ENCODE data around the gene ZNF552.
"Not testable (repeated sequence)": the region's sequence is repeated elsewhere in the genome, so short reads cannot be mapped to it uniquely, and the experiment has no call there.

ZNF552 gene

DNA sequence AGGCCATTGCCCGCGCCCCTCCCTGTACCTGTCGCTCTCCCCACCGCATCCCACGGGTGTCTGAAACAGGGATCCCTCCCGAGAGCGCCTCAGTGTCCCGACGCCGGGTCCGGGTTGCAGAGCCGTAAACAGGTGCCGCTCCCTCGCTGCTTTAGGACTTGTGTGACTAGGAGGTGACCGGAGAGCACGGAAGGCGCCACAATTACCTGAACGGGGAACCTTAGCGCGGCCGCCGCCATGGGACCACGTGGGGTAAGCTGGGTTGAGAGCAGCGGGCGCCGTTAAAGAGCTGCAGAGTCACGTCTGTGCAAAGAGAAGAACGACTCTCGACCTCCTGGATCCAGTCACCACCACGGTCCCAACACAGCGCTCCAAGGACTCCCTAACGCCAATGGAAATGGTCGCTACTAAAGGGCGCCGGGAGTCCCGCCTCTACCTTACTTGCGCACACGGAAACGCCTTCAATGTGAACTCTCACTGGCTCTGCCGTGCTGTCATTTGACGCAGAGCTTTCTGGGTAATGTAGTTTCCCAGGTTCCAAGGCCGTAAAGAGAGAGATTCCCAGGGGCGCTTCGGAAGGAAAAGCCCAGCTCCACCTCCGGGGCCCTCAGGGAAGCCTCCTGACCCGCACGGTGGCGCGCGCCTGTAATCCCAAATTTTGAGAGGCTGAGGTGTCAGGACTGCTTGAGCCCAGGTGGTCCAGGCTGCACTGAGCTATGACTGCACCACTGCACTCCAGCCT lies at the start of gene ZNF552:
Gene ZNF552, minus strand, starts transcription at position 409 of the 742 bp plus-strand sequence. Its CDS starts 170 bp downstream, at position 239.
- peaks cover 9% of the 10 kb centered on the region for H3K36me3 ChIP-seq (ENCODE audit: insufficient read depth, low read length)
- H3K4me3 ChIP-seq (ENCODE audit: low read length), result peak within 1 kb of the TSS; percentile 91
- H2AFZ ChIP-seq (ENCODE audit: low read depth, low read length), result peak within 1 kb of the TSS; percentile 67
- H3K27me3 ChIP-seq (ENCODE audit: insufficient read depth, low read length), result no peaks in the 10 kb centered on the region
- peaks cover 10% of the 10 kb centered on the region for H3K4me1 ChIP-seq (ENCODE audit: insufficient read depth, low read length)
- no peaks in the 10 kb centered on the region for H3K9me3 ChIP-seq (ENCODE audit: low read length)

DNA sequence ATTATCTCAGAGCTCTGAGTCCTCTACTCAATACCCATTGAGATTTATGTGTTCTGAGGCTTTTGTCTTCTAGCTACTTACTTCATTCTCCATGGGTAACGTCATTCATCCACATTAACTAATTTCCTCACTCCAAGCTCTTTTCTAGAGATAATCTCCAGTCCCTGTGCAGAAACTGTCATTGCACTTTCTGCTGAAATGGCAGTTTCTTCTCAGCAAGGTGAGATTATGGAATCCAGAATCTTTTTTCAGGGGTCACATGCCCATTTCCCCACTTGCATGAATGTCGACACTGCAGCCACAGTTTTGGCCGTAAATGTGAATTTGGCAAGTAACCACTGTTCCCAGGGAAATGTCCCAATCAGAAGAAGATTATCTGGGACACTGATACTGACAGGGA lies 47.6 kb upstream of the ZNF552 start:
- H3K4me1 ChIP-seq (ENCODE audit: insufficient read depth, low read length); H2AFZ ChIP-seq (ENCODE audit: low read depth, low read length): not testable (repeated sequence)
- H3K36me3 ChIP-seq (ENCODE audit: insufficient read depth, low read length), result peaks cover 81% of the 10 kb centered on the region

DNA sequence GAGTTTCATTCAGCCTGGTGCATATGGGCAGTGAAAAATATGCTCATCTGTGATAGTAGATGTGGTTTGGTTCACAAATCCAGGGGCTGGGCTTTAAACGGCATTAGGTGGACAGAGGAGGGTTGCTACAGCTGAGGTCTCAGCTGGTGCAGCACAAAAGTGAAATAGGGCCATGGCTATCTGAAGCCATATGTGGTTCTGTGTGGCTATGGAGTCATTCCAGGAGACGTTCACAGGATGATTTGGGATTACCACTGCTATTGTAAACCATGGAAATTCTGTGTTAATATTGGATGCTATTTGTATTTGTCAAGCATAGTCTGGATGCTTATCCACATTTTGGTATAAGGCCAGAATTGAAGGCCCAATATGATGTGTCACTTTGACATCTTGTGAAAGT lies 39.4 kb upstream of the ZNF552 start:
- H3K36me3 ChIP-seq (ENCODE audit: insufficient read depth, low read length), result peaks cover 37% of the 10 kb centered on the region
- H3K27me3 ChIP-seq (ENCODE audit: insufficient read depth, low read length); H3K4me3 ChIP-seq (ENCODE audit: low read length); H3K9me3 ChIP-seq (ENCODE audit: low read length); H2AFZ ChIP-seq (ENCODE audit: low read depth, low read length): not testable (repeated sequence)
- H3K4me1 ChIP-seq (ENCODE audit: insufficient read depth, low read length), result peaks cover 17% of the 10 kb centered on the region

More for the DNA sequence above, 47.6 kb upstream of the ZNF552 start:
- not testable (repeated sequence) for H3K27me3 ChIP-seq (ENCODE audit: insufficient read depth, low read length); H3K4me3 ChIP-seq (ENCODE audit: low read length)
- H3K9me3 ChIP-seq (ENCODE audit: low read length), result peaks cover 19% of the 10 kb centered on the region

DNA sequence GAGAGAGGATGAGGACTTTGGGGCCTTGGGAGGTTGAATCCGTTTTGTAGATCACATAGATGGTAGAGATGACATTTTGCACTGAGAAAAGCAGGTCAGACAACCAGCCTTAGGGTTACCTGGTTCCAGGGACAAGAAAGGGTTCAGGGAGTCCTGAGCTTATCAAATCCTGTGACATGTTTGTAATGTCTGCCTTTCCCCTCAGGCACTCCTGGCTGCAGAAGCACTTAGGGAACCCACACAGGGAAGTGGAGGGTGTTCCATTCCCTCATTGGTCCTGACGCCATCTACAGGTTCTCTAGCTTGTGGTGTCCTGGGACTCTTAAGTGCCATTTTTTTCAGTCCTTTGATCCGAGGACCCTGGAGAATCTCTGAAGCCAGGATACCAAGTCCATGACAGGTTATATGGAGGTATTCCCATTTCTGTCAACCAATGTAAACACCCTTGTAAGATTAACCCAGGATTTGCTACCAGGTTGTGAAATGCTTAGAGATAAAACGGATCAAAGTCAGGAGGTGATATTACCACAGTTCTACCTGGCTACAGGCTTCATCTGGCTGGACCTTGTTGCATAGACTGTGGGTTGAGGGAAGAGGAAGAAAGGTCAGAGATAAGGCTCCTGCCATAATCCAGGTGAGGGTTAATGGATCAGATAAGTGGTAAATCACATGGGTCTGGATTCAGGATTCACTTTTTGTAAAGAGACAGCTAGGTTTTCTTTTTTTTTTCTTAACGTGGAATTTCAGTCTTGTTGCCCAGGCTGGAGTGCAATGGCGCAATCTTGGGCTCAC lies 37.3 kb upstream of the ZNF552 start:
- Histone ChIP-seq H3K36me3 (ENCODE audit: insufficient read depth, low read length) (peaks cover 29% of the 10 kb centered on the region), H3K4me1 (ENCODE audit: insufficient read depth, low read length) (peaks cover 17% of the 10 kb centered on the region)
- not testable (repeated sequence) for H3K9me3 ChIP-seq (ENCODE audit: low read length); H2AFZ ChIP-seq (ENCODE audit: low read depth, low read length); H3K27me3 ChIP-seq (ENCODE audit: insufficient read depth, low read length); H3K4me3 ChIP-seq (ENCODE audit: low read length)

DNA sequence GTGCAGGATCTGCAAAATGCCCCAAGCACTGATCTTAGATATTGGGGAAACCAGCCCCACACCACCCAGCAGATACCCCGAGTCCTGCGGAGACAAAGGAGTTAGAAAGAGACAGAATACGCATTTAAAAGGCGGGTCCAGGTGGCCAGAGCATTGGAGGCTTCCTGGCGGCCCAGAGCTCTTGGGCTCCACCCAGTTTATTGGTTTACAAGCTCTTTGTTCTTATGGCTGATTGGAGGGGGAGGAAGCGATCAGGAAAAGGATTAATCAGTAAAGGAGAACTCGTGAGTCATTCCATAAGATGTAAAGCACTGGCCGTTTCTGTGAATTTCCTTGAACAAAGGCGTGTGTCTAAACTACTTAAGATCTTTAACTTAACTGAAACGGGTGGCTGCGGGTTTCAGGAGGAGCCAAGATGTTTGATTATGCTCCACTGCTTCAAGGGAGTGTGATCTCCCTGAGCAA lies 35.9 kb upstream of the ZNF552 start:
- Histone ChIP-seq H3K4me1 (ENCODE audit: insufficient read depth, low read length) (peaks cover 17% of the 10 kb centered on the region), H3K36me3 (ENCODE audit: insufficient read depth, low read length) (peaks cover 23% of the 10 kb centered on the region), H3K27me3 (ENCODE audit: insufficient read depth, low read length) (no peaks in the 10 kb centered on the region), H3K4me3 (ENCODE audit: low read length) (peak overlapping the region; percentile 80), H3K9me3 (ENCODE audit: low read length) (peaks cover 5% of the 10 kb centered on the region), H2AFZ (ENCODE audit: low read depth, low read length) (no peak overlapping the region)

DNA sequence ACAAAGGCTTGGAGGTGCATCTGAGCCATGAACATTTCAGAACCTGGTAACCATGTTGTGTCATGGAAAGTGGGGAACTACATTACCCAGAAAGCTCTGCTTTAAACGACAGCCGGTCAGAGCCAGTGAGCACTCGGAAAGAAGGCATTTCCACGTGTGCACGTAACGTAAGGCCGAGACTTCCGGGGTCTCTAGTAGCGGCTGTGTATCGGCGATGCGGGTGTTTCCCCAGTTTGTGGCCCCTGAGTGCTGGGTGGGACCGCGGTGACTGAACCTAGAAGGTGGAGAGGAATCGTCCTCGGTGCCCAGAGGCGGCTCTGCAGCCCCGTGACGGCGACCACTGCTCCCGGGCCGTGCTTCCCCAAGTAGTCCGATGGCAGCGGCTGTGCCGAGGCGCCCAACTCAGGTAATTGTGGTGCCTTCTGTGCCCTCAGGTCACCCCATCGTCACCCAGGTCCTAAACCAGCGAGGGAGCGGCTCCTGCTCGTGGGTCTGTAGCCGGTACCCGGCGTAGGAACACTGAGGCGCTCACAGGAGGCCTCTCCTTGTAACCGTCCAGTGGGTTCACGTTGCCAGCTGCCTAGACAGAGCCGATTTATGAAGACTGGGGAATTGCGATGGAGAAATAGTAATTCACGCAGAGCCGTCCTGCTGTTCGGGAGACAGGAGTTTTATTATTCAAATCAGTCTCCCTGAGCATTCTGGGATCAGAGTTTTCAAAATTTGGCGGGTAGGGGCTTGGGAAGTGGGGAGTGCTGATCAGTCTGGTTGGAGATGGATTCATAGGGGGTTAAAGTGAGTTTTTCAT lies 35.2 kb upstream of the ZNF552 start, which contains the start of gene ZNF587:
Gene ZNF587, plus strand, starts transcription at position 194 of the 808 bp plus-strand sequence. Its CDS starts 180 bp downstream, at position 374.
- H3K4me3 ChIP-seq (ENCODE audit: low read length), result peak within 1 kb of the TSS; percentile 80
- H3K36me3 ChIP-seq (ENCODE audit: insufficient read depth, low read length), result peaks cover 26% of the 10 kb centered on the region
- peak within 1 kb of the TSS; percentile 24 for H2AFZ ChIP-seq (ENCODE audit: low read depth, low read length)
- H3K9me3 ChIP-seq (ENCODE audit: low read length); H3K27me3 ChIP-seq (ENCODE audit: insufficient read depth, low read length): not testable (repeated sequence)
- H3K4me1 ChIP-seq (ENCODE audit: insufficient read depth, low read length), result peaks cover 17% of the 10 kb centered on the region

DNA sequence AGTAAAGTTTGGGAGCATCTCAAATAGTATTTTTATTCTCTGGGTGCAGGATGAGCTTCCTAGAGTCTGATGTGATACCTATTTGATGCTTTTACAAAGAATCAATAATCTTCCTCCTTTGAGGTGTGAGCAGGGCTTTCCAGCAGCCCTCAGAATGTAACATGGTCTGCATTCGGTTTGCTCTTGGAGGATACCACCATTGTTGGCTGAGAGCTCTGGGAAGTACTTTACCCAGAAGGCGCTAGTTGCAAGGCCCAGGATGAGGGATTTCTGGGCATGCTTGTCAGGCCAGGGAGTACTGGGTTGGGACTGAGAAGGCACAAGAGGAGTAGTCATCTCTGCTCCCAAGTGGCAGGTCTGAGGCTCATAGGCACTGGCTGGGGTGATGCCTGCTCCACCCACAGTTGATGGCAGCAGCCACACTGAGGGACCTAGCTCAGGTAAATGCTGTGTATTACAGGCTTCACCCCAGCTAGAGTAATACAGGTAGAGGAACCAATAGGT lies 34.5 kb upstream of the ZNF552 start:
- not testable (repeated sequence) for H3K9me3 ChIP-seq (ENCODE audit: low read length); H2AFZ ChIP-seq (ENCODE audit: low read depth, low read length); H3K27me3 ChIP-seq (ENCODE audit: insufficient read depth, low read length)
- peaks cover 17% of the 10 kb centered on the region for H3K4me1 ChIP-seq (ENCODE audit: insufficient read depth, low read length)
- peaks cover 26% of the 10 kb centered on the region for H3K36me3 ChIP-seq (ENCODE audit: insufficient read depth, low read length)
- H3K4me3 ChIP-seq (ENCODE audit: low read length), result peak overlapping the region; percentile 80

DNA sequence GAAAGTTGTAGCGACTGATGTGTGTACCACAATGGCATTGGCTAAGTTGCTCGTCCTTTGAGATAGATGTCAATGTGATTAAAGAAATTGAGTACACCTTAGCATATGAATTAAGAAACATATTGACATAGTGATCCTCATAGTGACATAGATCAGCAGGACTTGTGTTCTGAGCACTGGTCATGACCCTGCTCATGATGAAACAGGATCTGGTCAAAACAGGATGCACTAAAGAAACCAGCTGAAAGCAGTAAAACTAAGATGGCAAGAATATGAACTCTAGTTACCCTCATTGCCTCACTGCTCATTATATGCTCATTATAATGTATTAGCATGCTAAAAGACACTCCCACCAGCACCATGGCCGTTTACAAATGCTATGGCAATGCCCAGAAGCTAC lies 32.5 kb upstream of the ZNF552 start:
- H3K27me3 ChIP-seq (ENCODE audit: insufficient read depth, low read length); H2AFZ ChIP-seq (ENCODE audit: low read depth, low read length); H3K4me3 ChIP-seq (ENCODE audit: low read length); H3K9me3 ChIP-seq (ENCODE audit: low read length): not testable (repeated sequence)
- peaks cover 17% of the 10 kb centered on the region for H3K4me1 ChIP-seq (ENCODE audit: insufficient read depth, low read length)
- peaks cover 33% of the 10 kb centered on the region for H3K36me3 ChIP-seq (ENCODE audit: insufficient read depth, low read length)

DNA sequence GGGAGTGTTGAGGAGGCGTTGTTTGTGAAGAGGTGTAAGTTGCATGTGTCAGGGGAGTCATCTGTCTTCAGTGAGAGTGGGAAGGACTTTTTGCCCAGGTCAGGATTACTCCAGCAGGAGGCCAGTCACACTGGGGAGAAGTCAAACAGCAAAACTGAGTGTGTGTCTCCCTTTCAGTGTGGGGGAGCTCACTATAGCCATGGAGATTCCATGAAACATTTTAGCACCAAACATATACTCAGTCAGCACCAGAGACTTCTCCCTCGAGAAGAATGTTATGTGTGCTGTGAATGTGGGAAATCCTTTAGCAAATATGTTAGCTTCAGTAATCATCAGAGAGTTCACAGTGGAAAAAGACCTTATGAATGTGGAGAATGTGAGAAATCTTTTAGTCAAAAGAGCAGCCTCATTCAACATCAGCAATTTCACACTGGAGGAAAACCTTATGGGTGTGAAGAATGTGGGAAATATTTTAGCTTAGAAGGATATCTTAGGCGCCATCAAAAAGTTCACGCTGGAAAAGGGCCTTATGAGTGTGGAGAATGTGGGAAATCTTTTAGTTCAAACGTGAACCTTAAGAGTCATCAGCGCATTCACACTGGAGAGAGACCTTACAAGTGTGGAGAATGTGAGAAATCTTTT lies 26.5 kb upstream of the ZNF552 start:
- Histone ChIP-seq H2AFZ (ENCODE audit: low read depth, low read length) (no peak overlapping the region), H3K27me3 (ENCODE audit: insufficient read depth, low read length) (no peaks in the 10 kb centered on the region), H3K4me3 (ENCODE audit: low read length) (no peak overlapping the region), H3K4me1 (ENCODE audit: insufficient read depth, low read length) (no peaks in the 10 kb centered on the region), H3K9me3 (ENCODE audit: low read length) (peaks cover 7% of the 10 kb centered on the region), H3K36me3 (ENCODE audit: insufficient read depth, low read length) (peaks cover 53% of the 10 kb centered on the region)

DNA sequence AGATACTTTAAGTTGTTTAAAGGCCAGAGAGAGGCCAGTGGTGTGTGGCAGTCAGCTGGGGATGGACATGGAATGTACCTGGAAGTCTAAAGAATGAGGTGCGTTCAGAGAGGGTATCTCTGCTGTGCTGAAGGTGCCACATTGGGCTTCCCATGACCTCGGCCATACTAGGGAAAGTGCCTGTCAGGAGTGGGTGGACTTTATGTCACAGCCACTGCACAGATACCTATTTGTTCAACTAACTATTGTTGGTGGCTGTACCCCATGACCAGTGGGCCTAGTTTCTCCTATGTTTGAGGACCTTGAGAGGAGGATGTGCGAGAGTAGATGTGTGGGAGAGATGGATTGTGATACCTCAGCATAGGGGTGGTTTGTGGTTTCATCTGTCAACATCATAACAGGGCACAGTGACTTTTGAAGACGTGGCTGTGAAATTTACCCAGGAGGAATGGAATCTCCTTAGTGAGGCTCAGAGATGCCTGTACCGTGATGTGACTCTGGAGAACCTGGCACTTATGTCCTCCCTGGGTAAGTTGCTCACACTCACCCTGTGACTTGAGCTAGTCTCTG lies 24.0 kb upstream of the ZNF552 start:
- not testable (repeated sequence) for H3K9me3 ChIP-seq (ENCODE audit: low read length); H3K27me3 ChIP-seq (ENCODE audit: insufficient read depth, low read length); H3K4me1 ChIP-seq (ENCODE audit: insufficient read depth, low read length); H2AFZ ChIP-seq (ENCODE audit: low read depth, low read length); H3K4me3 ChIP-seq (ENCODE audit: low read length)
- H3K36me3 ChIP-seq (ENCODE audit: insufficient read depth, low read length), result peaks cover 37% of the 10 kb centered on the region

DNA sequence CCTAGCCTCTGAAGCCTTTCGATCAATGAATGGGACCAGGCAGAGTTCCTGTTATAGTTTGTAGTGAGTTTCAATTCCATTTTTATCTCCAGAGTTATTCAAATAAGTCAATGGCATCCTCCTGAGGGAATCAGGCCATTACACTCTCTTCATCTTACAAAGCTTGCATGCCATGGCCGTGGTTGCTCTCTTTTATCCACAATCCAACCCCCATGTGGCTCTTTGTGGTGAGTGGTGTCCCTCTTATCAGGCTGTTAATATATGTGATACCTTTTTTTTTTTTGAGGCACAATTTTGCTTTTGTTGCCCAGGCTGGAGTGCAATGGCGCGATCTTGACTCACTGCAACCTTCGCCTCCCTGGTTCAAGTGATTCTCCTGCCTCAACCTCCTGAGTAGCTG lies 22.3 kb upstream of the ZNF552 start:
- H3K4me1 ChIP-seq (ENCODE audit: insufficient read depth, low read length); H3K9me3 ChIP-seq (ENCODE audit: low read length); H3K4me3 ChIP-seq (ENCODE audit: low read length); H2AFZ ChIP-seq (ENCODE audit: low read depth, low read length); H3K27me3 ChIP-seq (ENCODE audit: insufficient read depth, low read length): not testable (repeated sequence)
- peaks cover 30% of the 10 kb centered on the region for H3K36me3 ChIP-seq (ENCODE audit: insufficient read depth, low read length)

DNA sequence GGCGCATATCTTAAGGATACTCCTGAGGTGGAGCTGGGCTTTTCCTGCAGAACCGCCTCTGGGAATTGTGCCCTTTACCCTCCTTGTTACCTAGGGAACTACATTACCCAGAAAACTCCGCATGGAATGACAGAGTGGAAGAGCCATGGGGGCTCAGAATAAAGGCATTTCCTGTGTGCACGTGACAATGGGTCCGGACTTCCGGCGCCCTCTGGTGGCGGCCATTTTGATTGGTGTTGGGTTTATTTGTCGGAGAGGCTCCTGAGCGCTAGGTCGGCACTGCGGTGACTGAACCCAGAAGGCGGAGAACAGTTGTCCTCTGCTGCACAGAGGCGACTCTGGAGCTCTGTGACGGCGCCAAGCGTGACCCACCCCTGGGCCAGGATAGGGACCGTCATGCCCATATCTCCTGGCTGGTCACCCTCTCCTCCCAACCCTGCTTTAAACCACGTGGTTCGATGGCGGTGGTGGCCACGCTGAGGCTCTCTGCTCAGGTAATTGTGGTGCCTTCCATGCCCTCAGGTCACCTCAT lies 15.4 kb upstream of the ZNF552 start, which contains the start of gene ZNF587B:
Gene ZNF587B, plus strand, starts transcription at position 229 of the 532 bp plus-strand sequence. Its CDS starts 230 bp downstream, at position 459.
- Histone ChIP-seq H3K9me3 (ENCODE audit: low read length) (peaks cover 8% of the 10 kb centered on the region), H3K27me3 (ENCODE audit: insufficient read depth, low read length) (no peaks in the 10 kb centered on the region), H3K4me3 (ENCODE audit: low read length) (peak within 1 kb of the TSS; percentile 50), H2AFZ (ENCODE audit: low read depth, low read length) (no peak within 1 kb of the TSS), H3K4me1 (ENCODE audit: insufficient read depth, low read length) (no peaks in the 10 kb centered on the region), H3K36me3 (ENCODE audit: insufficient read depth, low read length) (peaks cover 11% of the 10 kb centered on the region)

Data from neuron (in vitro differentiated cells).